GM12892 (cell line): ENCODE results near the gene PRR16.

ENCODE experiments used
- POLR2A ChIP-seq: IDR thresholded peaks from 2 replicates; pipeline ENCODE4 v1.6.1; 2011; ENCODE audit warnings: low read depth, low read length, control low read depth
- POLR2AphosphoS5 ChIP-seq: IDR thresholded peaks from 2 replicates; pipeline ENCODE4 v1.6.1; 2011; ENCODE audit warnings: low read depth, low read length, control low read depth
- TAF1 ChIP-seq: IDR thresholded peaks from 2 replicates; pipeline ENCODE4 v1.6.1; 2011; ENCODE audit warnings: low read depth, mild to moderate bottlenecking, control low read depth, low read length, borderline replicate concordance

DNA sequence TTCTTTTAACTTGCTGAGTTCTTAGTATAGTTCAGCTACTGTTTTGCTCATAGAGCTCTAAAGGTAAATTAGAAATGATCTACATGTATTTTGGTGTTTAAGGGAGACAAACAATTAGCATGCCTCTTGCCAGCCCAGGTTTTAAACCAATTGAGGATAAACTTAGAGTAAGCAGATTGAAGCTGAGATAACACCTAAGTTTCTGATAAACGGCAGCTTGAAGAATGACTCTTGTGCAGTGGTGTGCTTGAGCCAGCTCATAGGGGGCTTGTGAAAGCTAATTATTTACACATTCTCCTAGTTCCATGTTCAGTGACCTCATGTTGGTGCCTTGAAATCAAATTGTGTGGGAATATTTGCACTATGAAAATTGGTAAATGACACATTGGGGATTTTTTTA is 193.0 kb downstream of the PRR16 start:
- TF ChIP-seq POLR2A (no peak), POLR2AphosphoS5 (no peak), TAF1 (no peak)
